Cerebellar nuclear complex (tissue), 1 donor: ENCODE results near the gene ADGRD2.

ENCODE experiments used
- DNase-seq, 2 experiments: peaks; one replicate each; lab custom pipeline; 2025; lab: John Stamatoyannopoulos, UW

ADGRD2 gene

DNA sequence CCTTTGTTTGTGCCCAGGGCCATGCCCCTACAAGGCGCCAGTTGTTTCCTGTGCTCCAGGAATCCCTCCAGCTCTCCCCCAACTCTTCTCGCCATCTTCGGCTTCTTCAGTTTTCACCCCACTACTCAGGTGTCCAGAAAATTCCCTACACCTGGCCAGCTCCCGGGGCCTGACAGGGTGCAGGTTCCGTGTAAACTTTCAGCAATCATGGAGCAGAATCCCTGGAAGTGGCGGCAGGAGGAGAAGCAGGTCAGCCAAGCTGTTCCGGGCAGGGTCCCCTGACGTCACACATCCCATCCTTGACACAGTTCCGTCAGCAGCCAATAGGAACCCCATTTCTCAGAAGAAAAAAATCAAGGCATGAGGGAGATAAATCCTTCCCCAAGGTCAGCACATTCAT lies 12.2 kb upstream of the ADGRD2 start:
- no peak for DNase-seq

DNA sequence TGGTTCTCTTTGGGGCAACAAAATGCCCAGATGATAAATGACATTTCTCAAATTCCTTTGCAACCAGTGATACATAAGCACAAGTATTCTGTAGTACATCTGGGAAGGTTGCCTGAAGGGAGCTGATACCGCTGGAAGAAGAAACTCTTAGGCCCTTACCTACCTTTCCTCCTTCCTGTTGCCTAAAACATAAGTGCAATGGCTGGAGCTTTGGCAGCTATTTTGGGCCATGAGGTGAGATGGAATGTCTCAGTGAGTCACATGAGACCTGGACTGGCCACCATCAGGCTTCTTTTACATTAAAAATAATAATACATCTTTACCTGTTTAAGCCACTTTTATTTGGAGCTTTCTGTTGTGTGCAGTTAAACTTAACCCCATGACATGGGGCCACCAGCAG lies 11.2 kb upstream of the ADGRD2 start:
- DNase-seq: no peak

DNA sequence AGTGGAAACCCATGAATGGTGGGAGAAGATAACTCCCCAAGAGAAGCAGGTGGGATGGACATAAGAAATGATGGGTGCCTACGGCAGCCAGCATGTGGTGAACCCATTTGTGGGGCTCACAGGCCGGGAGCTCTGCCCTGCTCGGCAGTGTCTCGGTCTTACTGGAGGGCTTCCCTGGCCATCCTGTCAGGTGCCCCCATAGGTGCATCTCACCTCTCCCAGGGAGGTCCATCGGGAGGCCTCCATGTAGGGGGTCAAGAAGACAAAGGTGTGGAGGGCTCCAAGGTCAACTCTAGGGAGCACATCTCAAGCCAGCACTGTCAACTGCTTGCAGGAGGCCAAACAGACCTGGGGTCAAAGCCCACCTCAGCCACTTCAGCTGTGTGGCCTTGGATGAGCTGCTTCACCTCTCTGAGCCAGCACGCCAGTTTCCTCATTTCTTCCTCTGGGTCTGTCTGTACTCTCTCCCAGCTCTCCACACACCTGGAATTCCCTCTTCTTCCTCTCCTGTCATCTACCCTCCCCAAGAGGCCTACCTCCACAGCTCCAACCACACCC lies 10.5 kb upstream of the ADGRD2 start:
- no peak for DNase-seq

- DNase-seq: no peak
These were observed 9.5 kb upstream of the ADGRD2 start for GRCh38 chr9:124440786-124441185.

DNA sequence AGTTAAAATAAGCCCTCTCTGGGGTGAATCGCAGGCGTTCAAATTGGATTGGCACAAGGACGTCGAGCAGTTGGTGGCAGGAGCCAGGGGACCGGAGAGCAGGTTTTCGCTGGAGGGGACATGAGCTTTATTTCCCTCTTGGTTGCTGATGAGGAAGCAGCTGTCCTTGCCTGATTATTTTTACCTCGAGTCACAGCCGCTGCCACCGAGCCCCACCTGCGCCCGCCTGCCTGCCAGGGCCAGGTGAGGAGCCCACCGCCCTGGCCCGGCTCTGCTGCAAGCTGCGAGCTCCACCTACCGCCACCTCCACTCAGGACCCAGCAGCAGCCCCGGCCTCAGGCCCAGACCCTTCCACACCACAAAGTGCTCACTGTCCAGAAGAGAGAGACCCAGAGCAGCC lies 9.0 kb upstream of the ADGRD2 start:
- DNase-seq: no peak

DNA sequence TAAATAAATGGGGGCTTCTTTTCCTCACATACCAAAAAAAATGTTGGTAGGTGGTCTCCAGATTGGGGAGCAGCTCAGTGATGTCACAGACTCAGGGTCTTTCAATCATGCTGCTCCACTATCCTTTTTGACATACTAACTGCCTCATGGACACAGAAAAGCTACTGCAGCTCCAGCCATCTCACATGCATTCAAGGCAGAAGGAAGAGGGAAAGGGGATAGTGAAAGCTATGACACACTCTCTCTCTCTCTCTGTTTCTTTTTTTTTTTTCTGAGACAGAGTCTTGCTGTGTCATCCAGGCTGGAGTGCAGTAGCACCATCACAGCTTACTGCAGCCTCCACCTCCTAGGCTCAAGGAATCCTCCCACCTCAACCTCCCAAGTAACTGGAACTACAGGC lies 7.9 kb upstream of the ADGRD2 start:
- no peak for DNase-seq

DNA sequence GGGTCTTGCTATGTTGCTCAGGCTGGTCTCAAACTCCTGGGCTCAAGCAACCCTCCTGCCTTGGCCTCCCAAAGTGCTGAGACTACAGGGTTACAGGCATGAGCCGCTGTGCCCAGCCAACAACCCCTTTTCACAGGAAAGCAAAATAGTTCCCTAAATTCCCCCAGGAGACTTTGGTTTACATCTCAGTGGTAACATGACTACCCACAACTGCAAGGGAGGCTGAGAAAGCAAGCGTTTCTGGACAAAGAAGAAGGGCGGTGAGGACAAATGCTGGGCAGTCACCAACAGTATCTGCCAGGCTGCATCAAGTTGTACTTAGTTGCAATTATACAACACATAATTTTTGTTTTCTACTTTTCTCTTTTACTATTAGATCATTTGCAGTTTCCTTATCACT lies 7.4 kb upstream of the ADGRD2 start:
- DNase-seq: no peak

DNA sequence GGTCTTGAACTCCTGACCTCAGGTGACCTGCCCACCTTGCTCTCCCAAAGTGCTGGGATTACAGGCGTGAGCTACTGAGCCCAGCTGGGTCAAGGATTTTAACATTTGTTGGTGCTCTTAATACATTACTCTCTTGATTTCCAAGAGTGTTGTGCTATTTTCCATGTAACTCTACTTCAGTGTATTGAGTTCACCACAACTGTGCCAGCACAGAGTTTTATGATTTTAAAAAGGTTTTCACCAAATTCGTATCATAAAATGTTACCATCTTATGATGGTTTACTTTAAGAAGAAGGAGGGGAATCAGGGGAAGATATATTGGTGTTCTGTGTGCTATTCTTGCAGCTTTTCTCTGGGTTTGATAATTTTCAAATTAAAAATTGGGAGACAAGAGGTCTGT lies 6.6 kb upstream of the ADGRD2 start:
- DNase-seq: no peak

DNA sequence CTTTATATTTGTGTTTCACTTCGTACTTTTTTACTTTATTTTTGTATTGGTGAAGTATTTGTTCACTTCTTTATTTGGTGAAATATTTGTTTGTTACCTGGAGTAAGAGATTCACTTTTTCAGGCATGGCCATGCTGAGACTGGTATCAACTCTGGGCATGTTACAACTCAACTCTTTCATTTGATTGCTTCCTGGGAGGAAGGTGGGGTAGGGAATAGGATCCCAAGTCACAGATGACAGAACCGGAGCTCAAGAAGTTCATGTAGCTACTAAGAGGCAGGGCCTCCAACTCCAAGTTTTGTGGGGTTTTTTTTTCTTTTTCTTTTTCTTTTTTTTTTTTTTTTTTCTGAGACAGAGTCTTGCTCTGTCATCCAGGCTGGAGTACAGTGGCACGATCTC lies 6.1 kb upstream of the ADGRD2 start:
- no peak for DNase-seq

- DNase-seq: no peak
These were observed 3.0 kb upstream of the ADGRD2 start for GRCh38 chr9:124447297-124447661.

GRCh38 chr9:124448019-124448418 lies 2.2 kb upstream of the ADGRD2 start:
- no peak for DNase-seq

DNA sequence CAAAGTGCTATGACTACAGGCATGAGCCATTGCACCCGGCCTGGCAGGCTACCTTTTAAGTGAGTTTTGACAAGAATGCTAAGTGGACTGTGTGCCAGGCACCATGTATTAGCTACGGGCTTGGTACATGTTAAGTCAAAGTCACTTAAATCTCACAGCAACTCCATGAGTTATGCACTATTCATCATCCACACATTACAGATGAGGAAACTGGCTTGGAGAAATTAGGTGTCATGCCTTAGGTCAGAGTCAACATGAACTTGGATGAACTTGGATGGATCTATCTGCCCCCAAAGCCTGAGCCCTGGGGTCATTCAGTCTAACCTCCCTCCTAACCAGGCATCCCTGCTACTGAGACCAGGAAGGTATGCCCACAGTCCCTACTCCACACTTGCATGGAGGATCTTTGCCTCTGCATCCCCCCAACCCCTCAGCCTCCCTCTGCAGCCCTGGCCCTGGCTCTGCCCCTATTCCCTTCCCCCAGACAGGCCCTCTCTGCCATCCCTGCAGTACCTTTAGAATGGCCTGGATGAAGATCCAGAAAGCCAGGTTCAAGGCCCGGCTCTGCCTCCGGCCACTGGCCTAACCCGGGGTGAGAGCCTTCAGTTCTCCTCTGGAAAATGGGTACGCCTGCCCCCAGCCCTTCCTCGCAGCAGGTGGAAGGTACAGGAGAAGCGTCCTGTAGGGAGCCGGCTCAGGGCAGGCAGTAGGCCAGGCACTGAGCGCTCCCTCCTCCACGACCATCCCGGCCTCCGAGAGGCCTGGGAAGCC lies 685 bp upstream of the ADGRD2 start:
- DNase-seq: no peak

DNA sequence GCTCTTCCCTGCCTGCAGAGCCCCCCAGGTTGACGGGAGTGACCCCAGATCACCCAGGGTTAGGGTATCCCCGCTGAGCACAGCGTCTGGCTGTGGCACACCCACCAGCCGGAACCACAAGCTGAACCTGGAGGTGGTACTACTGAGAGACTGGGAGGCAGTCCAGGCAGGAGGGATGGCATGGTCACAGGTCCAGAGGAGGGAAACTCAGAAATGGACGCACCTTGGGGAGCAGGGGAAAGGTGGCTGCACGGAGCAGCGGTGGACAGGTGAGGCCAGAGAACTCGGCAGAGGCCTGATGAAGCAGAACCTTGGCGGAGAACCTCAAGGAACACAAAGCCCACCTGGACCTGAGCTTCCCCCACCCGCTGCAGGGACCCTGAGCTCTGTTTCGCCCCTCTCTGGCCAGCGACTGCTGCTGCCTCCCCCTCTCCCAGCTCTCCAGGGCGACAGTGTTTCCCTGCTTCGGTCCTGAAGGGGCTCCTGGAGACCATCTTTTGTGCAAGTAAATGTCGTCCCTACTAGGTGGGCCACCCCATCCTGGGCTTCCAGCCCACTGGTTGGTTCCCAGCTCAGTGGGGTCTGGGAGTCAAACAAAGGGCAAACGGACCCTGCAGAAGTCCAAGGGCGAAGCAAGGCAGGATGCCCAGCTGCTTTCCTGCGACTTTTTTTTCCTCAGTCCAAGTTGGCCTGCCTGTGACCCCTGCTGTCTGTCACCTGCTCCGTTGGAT lies 845 bp downstream of the ADGRD2 start:
- DNase-seq: no peak

GRCh38 chr9:124452326-124452725 lies 2.1 kb downstream of the ADGRD2 start:
- DNase-seq: no peak

- no peak for DNase-seq
These were observed 2.8 kb downstream of the ADGRD2 start for GRCh38 chr9:124452841-124453585.

- no peak for DNase-seq
These were observed 3.4 kb downstream of the ADGRD2 start for GRCh38 chr9:124453586-124454191.

DNA sequence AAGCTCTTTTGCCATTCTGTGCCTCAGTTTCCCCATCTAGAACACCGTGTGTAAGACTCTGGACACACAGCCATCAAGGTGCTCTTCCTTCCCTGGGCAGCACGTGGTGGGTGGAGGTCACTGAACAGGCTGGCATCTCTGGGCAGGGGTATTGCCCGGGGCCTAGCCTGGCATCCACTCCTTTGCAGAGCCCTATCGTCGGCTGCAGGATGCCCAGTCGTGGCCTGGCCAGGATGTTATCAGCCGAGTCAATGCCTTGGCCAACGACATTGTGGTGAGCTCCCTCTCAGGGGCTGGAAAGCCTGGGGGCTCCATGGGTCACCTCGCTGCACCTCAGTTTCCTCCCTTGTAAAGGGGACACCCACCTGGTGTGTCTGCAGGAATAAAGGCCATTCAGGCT lies 4.0 kb downstream of the ADGRD2 start:
- DNase-seq: no peak

DNA sequence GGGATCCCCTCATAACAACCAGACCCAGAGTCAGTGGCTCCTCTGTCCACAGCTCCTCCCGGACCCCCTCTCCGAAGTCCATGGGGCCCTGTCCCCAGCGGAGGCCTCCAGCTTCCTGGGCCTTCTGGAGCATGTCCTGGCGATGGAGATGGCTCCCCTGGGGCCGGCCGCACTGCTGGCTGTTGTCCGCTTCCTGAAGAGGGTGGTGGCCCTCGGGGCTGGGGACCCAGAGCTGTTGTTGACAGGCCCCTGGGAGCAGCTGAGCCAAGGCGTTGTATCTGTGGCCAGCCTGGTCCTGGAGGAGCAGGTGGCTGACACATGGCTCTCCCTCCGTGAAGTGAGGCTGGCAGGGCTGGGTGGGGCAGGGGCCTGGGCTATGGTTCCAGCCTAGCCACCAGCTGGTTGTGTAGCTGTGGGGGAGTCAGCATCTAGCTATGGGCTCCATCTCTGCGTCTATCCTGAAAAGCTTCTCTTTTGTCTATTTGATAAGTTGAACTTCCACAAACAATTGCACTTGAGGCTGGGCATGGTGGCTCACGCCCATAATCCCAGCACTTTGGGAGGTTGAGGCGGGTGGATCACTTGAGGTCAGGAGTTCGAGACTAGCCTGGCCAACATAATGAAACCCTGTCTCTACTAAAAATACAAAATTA lies 4.7 kb downstream of the ADGRD2 start:
- no peak for DNase-seq

DNA sequence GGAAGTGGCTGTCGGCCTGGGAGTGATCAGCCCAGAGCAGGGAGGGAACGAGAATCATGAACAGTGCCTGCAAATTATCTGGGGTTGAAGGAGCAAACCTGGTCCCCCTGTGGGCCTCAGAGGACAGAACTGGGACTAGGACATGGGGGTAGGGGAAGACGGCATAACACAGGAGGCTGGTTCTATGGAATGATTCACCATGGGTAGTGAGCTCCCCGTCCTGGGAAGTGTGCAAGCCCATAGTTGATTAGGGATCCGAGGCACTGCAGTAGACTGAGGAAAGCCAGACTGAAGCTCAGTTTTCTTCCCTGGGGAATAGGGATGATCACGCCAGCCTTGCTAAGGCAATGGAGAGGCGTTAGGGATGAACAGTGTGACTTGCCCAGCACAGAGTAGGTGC lies 5.6 kb downstream of the ADGRD2 start:
- DNase-seq: no peak

DNA sequence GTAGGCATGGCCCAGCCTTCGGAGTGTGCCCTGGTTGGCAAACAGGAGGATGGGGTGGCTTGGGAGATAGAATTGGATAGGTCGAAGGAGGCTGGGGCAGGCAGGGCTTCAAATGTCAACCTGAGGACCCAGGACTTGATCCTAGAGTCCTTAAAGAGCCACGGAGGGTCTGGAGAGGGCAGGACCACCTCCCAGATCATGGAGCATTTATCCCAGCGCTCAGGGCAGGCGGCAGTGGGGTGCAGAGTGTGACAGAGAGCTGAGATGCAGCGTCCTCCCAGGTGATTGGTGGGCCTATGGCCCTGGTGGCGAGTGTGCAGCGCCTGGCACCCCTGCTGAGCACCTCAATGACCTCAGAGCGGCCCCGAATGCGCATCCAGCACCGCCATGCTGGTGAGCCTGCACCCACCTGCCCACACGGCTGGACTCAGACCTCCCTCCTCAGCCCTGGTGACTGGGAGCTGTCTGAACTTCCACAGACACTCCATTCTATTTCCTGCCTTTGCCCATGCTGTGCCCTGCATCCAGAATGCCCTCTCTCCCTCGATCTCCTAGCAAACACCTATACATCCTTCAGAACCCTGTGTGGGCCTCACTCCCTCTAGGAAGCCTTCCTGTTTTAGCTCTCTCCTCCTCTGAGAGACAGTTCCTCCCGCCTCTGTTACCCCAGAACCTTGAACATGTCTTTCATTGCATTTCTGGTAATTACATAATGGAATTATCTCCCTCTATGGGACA lies 6.3 kb downstream of the ADGRD2 start:
- DNase-seq: no peak
